ENCODE measurements around the gene KCNH8. TPM values are rescaled to one million over a fixed set of nuclear protein-coding genes. Genes with fewer than 3 reads are reported as not detected.

KCNH8 gene
- total RNA-seq, 1 donor from 2014 or later = 1.2 TPM

DNA sequence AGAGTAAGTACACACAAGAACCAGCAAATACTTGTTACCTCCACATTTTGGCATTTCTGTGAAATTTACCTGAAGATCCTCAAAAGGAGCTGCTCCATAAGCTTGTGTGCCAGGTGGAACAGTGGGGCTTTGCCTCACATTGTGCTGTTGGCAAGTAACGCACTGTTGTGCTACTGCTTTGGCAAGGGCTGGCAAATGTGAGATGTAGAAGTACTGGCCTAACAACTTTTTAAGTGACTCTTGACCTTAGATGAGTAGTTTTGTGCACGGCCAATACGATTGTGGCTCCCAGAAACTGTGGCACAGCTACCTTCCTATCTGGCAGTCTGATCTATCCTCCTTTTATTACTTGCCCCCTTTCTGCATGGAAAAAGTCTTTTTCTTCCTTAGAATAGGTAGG lies 337.0 kb downstream of the KCNH8 start:
- DNase-seq (ENCODE audit: low spot score) = no peak

- DNase-seq (ENCODE audit: low spot score) = peak; percentile 19
Observed at GRCh38 chr3:19487386-19487785, 339.1 kb downstream of the KCNH8 start.

GRCh38 chr3:19488939-19489338 lies 340.6 kb downstream of the KCNH8 start:
- DNase-seq (ENCODE audit: low spot score) = no peak

GRCh38 chr3:19489936-19490335 lies 341.6 kb downstream of the KCNH8 start:
- DNase-seq (ENCODE audit: low spot score) = no peak

DNA sequence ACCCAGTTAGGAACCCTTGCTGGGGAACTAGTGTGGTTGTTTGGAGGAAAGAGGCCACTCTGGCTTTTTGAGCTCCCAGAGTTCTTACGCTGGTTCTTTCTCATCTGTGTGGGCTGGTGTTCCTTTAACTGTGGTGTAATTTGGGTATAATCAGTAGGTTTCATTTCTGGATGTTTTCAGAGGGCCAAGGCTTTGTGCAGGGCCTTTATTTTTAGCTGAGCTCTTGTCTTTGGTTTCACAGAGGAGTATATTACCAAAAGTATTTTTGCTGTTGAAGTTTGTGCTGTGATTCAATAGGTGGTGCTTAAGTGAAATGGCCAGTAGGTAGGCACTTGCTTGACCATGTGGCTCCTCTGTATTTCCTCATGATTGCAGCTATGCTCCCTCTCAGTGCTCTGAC lies 357.9 kb downstream of the KCNH8 start:
- DNase-seq (ENCODE audit: low spot score) = no peak

GRCh38 chr3:19522305-19522704 lies 374.0 kb downstream of the KCNH8 start:
- no peak for DNase-seq (ENCODE audit: low spot score)

DNA sequence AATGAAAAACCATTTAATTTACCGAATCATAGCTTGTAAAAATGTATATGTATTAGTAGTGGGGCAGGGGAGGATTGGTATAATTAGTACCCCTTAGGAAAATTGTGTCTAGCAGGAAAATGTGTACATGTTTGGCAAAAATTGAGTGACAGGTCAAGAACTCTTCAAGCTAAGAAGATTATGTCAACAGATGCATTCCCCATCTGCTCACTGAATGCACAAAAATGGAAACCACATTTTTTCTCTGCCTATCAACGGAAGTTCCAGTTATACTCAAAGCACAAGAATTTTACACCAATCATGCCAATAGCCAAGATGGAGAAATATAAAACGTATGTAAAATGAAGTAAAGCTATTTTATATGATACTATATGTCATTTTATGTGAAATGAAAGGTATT lies 377.8 kb downstream of the KCNH8 start:
- DNase-seq (ENCODE audit: low spot score) = no peak

GRCh38 chr3:19527746-19528145 lies 379.4 kb downstream of the KCNH8 start:
- no peak for DNase-seq (ENCODE audit: low spot score)

DNA sequence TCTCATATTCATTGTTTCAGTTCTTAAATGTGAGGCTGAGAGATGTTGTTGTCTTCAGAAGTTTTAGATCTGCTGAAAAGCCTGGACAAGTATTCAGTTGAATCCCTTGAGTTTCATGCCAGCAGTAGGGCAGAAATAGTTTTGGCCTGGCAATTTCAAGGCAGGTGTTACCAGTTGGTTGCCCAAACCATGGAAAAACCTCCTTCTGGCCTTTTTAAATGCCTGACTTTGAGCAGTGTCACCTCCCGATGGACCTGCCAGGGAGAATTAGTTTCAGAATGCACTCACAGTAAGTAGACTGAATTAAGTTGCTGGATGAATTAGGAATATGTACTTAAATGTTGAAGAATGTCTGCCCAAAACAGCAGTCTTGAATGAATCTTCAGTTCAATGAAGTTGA lies 383.1 kb downstream of the KCNH8 start:
- no peak for DNase-seq (ENCODE audit: low spot score)

GRCh38 chr3:19539518-19540392 lies 391.4 kb downstream of the KCNH8 start:
- DNase-seq (ENCODE audit: low spot score) = peak; percentile 30

- no peak for DNase-seq (ENCODE audit: low spot score)
Observed at GRCh38 chr3:19540464-19540863, 392.2 kb downstream of the KCNH8 start.

GRCh38 chr3:19541284-19541683 lies 393.0 kb downstream of the KCNH8 start:
- no peak for DNase-seq (ENCODE audit: low spot score)

DNA sequence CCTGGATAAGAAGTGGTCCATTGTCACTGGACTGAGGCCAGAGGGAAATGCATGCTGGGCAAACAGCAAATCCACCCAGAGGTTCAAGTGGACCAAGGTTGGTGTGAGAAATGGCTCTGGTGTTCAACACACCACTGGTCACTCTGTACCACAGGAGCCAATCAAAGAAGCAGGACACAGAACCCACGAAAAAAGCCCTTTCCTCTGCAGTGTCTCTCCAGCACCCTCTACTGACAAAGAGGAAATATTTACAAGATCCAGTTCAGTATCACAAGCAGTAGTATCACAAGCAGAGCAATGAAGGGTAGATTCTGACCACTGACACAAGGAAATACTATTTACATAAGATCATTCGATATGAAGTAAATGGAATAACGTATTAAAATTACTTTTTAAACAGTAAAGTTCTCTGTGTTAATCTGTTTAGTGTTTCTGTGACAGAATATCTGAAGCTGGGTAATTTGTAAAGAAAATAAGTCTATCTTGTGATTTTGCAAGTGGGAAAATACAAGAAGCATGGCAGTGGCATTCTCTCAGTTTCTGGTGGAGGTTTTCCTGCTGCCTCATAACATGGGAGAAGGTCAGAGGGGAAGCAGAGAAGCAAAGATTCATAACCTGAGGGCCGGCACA lies 395.0 kb downstream of the KCNH8 start:
- DNase-seq (ENCODE audit: low spot score) = peak; percentile 15

DNA sequence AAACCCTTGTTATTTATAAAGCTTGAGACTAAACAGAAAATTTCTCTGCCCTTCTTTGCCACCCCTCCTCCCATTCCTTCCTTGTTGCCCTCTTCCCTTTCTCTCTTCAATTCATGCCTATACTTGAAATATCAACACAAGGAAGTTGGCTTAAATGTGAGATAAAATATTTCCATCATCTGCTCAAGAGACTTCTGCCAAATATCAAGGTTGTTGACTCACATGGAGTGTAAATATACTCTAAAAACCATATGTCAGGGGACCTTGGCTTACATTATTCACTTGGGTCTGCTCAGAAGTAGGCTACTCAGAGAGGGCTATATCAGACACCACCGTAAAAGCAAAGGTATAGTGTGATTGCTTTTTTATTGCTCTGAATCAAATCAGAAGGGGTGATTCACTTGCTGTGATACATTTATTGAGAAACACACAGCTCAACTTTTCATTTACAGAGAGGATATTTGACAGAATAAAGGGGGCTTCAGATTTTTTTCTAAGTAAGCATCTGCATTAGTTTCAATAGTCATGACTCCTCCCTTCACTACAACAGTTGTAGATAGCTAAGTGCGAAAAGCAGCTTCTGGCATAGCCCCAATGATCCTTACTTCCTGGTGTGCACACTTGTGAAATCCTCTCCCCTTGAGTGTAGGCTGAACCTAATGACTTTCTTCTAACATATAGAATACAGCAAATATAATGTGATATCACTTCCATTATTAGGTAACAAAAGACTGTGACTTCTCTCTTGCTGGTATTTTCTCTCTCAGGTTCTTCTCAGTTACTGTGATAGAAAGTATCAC lies 399.6 kb downstream of the KCNH8 start:
- no peak for DNase-seq (ENCODE audit: low spot score)

DNA sequence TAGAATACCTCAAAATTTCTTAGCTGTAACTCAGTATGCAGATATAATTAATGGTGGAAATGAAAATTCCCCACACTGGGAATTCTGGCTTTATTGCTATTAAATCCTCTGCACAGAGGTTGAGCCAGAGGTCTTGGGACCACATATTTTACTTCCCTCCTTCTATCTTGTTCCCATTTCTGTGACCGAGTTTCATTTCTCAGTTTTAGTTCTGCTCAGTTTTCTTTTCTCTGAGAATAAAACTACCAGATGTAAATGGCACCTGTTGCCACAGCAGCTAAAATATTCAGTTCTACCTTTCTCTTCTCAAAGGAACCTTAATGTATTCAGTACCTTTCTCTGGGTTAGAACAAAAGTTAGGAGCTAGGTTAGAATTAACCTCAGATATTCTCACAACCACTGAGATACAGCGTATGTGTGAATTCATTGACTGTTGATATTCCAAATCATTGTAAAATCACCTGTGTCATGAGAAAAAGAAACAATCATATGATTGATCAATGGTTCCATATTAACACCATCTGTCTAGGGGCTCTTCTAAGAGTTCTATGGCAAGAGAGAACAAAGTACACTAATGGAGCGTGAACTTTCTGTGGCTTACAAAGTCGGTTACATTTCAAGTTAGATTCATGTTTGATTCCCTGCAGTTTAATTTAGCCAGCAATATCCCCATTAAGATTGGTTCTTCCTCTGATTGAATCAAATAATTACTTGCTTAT lies 411.6 kb downstream of the KCNH8 start:
- no peak for DNase-seq (ENCODE audit: low spot score)

DNA sequence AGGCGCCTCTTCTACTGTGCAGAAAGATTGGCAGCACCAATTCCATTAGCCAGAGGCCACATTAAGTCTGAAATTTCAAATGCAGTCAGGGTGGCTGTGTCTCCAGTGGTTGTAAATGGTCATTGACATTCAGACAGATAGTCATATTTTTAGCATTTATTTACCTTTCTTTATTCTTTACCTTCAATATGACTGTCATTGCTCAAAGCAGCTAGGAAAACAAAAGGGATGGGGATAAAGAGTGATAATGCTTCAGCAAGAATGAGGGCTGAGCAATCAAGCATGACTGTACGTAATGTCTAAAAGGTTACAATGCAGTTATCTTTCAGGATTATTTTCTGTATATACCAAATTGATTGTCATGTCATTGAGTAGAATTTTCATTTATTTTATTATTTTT lies 425.3 kb downstream of the KCNH8 start:
- DNase-seq (ENCODE audit: low spot score) = no peak

DNA sequence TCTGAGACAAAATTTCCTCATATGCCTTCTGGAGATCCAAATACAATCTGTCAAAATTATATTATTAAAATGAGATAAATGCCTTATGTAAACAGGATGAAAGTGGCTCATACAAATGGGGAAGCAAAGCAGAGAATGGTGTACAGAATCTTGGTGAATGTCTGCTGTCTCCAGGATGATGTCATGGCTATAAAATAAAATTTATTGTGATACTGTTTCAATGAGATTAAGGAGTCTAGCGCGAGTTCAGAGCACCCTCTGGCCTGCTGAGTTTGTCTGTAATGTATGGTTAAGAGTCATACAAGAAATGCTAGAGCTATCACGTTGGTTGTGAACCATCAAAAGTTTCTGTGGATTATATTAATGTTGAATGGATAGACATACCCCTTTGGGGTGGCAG lies 426.0 kb downstream of the KCNH8 start:
- DNase-seq (ENCODE audit: low spot score) = no peak

DNA sequence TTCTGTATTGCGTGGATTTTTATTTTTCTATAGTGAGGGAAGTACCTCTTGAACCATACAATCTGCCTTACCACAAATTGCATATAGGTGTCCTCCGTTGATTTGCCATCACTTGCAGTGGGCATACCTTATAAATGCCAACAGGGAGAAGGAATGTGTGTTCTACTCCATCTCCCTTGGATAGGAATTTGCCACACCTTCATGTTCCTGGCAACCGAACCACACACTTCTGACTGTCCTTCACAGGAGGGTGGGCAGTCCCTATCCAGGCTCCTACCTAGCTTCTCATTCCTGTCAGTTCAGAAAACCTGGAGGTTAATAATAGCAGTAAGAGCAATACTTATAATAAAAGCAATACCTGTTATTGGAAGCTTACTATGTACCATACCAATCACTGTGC lies 428.0 kb downstream of the KCNH8 start:
- no peak for DNase-seq (ENCODE audit: low spot score)

All from umbilical cord (tissue), 2 donors.